ENCODE measurements around the gene ELMO3. TPM values are rescaled to one million over a fixed set of nuclear protein-coding genes. Genes with fewer than 3 reads are reported as not detected.

Gene ELMO3
- total RNA-seq, 1 experiment from 2014 or later = 45.8 TPM

- BruUV-seq (replicated peaks) = no TSS peak
- Histone ChIP-seq H3K27ac (ENCODE audit: low read depth, low read length) (peak overlapping the region; percentile 92; the same call in 1 of the 2 replicates), H4K20me1 (ENCODE audit: insufficient read depth) (no peaks in the 10 kb centered on the region), H3K9ac (ENCODE audit: low read length) (peak overlapping the region; percentile 87), H3K9me2 (ENCODE audit: insufficient read depth) (no peaks in the 10 kb centered on the region), H3K79me2 (ENCODE audit: insufficient read depth, low read length) (peaks cover 17% of the 10 kb centered on the region), H3K9me3 (ENCODE audit: control insufficient read depth in 1 of 2, insufficient read depth in 1 of 2, low read depth in 1 of 2, low read length in 2 of 2) (no peaks in the 10 kb centered on the region), H3K27me3 (ENCODE audit: insufficient read depth, low read length) (no peaks in the 10 kb centered on the region), H3K4me3 (replicated peaks in 1 of 2; ENCODE audit: low read depth in 1 of 2, low read length in 2 of 2) (peak overlapping the region; percentile 71 to 92), H3K4me1 (ENCODE audit: control insufficient read depth in 1 of 2, insufficient read depth in 2 of 2, low read length in 2 of 2) (peaks cover 21 to 45% of the 10 kb centered on the region in 2 experiments), H3K36me3 (ENCODE audit: control insufficient read depth in 1 of 2, insufficient read depth in 2 of 2, low read length in 2 of 2) (no peaks in the 10 kb centered on the region), H3K4me2 (ENCODE audit: low read length) (peak overlapping the region; percentile 94), H2AFZ (ENCODE audit: low read depth, low read length, poor library complexity, severe bottlenecking) (no peak overlapping the region)
- RAD21 ChIA-PET (ENCODE audit: low non-redundant PET in 1 of 2, low total read pairs in 2 of 2, uncharacterized antibody in 2 of 2, unreplicated experiment in 2 of 2) = no interaction called here
- no peak for ATAC-seq
- intact Hi-C loops (cut with micrococcal nuclease) = loop anchor here (5.0 kb wide), 1 partner anchor 168 kb away; the partner anchor contains the start of gene ZDHHC1
- CTCF ChIA-PET = interaction anchor here (4.4 kb wide), 1 partner anchor 11 kb away, joined by 17 read pairs; no protein-coding TSS in a partner anchor
- DNase-seq (ENCODE audit: low read depth, low spot score) = no peak
- POLR2A ChIA-PET = interaction anchor here (1.1 kb wide), 1 partner anchor 13 kb away, joined by 3 read pairs; no protein-coding TSS in a partner anchor
- TF ChIP-seq ZBTB33 (IDR thresholded peaks at IDR 0.05; ENCODE audit: extremely low read depth, insufficient replicate concordance, low read length) (no peak), CBX3 (IDR thresholded peaks at IDR 0.05; ENCODE audit: low read depth) (no peak), POLR2A (IDR thresholded peaks at IDR 0.05; ENCODE audit: borderline replicate concordance, extremely low read depth, insufficient read depth, insufficient read length) (no peak), FOSL1 (IDR thresholded peaks at IDR 0.05; ENCODE audit: low read depth) (no peak)
Measured at GRCh38 chr16:67249178-67250044, 50.5 kb downstream of the ELMO3 start.

- CTCF ChIA-PET = interaction anchor here (4.4 kb wide), 1 partner anchor 10 kb away, joined by 17 read pairs; no protein-coding TSS in a partner anchor
- Histone ChIP-seq H3K27me3 (ENCODE audit: insufficient read depth, low read length) (no peaks in the 10 kb centered on the region), H2AFZ (ENCODE audit: low read depth, low read length, poor library complexity, severe bottlenecking) (no peak overlapping the region), H3K4me3 (replicated peaks in 1 of 2; ENCODE audit: low read depth in 1 of 2, low read length in 2 of 2) (no peak overlapping the region), H3K9me2 (ENCODE audit: insufficient read depth) (no peaks in the 10 kb centered on the region), H3K79me2 (ENCODE audit: insufficient read depth, low read length) (peaks cover 11% of the 10 kb centered on the region), H4K20me1 (ENCODE audit: insufficient read depth) (no peaks in the 10 kb centered on the region), H3K4me1 (ENCODE audit: control insufficient read depth in 1 of 2, insufficient read depth in 2 of 2, low read length in 2 of 2) (peaks cover 15 to 39% of the 10 kb centered on the region in 2 experiments), H3K4me2 (ENCODE audit: low read length) (peak overlapping the region; percentile 94; the same call in 1 of the 2 replicates), H3K36me3 (ENCODE audit: control insufficient read depth in 1 of 2, insufficient read depth in 2 of 2, low read length in 2 of 2) (no peaks in the 10 kb centered on the region; a peak in 1 of 4 replicates), H3K9ac (ENCODE audit: low read length) (no peak overlapping the region), H3K9me3 (ENCODE audit: control insufficient read depth in 1 of 2, insufficient read depth in 1 of 2, low read depth in 1 of 2, low read length in 2 of 2) (no peaks in the 10 kb centered on the region), H3K27ac (ENCODE audit: low read depth, low read length) (no peak overlapping the region)
- no peak for ATAC-seq
- RAD21 ChIA-PET (ENCODE audit: low non-redundant PET in 1 of 2, low total read pairs in 2 of 2, uncharacterized antibody in 2 of 2, unreplicated experiment in 2 of 2) = no interaction called here
- no TSS peak for BruUV-seq (replicated peaks)
- POLR2A ChIA-PET = no interaction called here
- TF ChIP-seq RAD21 (IDR thresholded peaks at IDR 0.05; ENCODE audit: low read depth) (no peak), POLR2A (IDR thresholded peaks at IDR 0.05; ENCODE audit: borderline replicate concordance, extremely low read depth, insufficient read depth, insufficient read length) (no peak), ZFX (IDR thresholded peaks at IDR 0.05) (no peak), ATF3 (IDR thresholded peaks at IDR 0.05) (no peak), EZH2 (IDR thresholded peaks at IDR 0.05) (no peak), SRF (IDR thresholded peaks at IDR 0.05; ENCODE audit: low read depth) (no peak), EGR1 (IDR thresholded peaks at IDR 0.05; ENCODE audit: low read depth) (no peak)
- intact Hi-C loops (cut with micrococcal nuclease) = no loop called here
- DNase-seq (ENCODE audit: low read depth, low spot score) = no peak
Measured at GRCh38 chr16:67250045-67250327, 51.1 kb downstream of the ELMO3 start.

Data from HCT116 (cell line).